ENCODE measurements around the gene C1orf226. TPM values are rescaled to one million over a fixed set of nuclear protein-coding genes. Genes with fewer than 3 reads are reported as not detected.

The C1orf226 gene
- total and polyA plus RNA-seq, 10 of the 15 experiments (the other 5 are each of a cell fraction or from before 2014, with no cell fraction given): not detected

DNA sequence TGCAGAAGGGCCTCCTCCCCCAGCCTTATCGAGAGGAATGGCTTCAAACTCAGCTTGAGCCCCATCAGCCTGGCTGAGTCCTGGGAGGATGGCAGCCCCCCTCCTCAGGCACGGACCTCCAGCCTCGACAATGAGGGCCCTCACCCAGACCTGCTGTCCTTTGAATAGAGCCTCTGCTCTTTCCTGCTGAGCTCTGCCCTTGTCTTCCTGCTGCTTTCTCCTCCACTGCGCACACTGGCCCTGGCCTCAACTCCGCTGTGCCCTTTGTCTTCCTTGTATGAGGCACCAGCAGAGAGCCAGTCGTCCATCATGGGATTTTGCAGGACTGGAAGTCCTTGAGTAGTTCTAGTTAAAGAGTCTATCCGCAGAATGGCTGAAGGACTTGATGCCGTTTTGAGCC, 2.0 kb downstream of the C1orf226 start:
- SMC1A ChIA-PET (ENCODE audit: uncharacterized antibody, unreplicated experiment): no interaction called here
- CTCF ChIA-PET: no interaction called here
- H4K20me1 ChIP-seq (ENCODE audit: control insufficient read depth, insufficient read depth): no peaks in the 10 kb centered on the region
- no peak for DNase-seq (ENCODE audit: low read depth, low spot score)
- RAD21 ChIA-PET (ENCODE audit: unreplicated experiment): no interaction called here
- H3K4me2 ChIP-seq (ENCODE audit: control insufficient read depth, insufficient read depth): no peak overlapping the region
- in situ Hi-C loops (cut with MboI) (no loop called here), intact Hi-C loops (cut with micrococcal nuclease; ENCODE audit: unreplicated experiment) (no loop called here)
- H2AFZ ChIP-seq (ENCODE audit: control insufficient read depth, low read depth, low read length): no peak overlapping the region
- no peaks in the 10 kb centered on the region for H3K4me1 ChIP-seq (ENCODE audit: control insufficient read depth, insufficient read depth, low read length)
- BruUV-seq (replicated peaks): no TSS peak
- H3K27me3 ChIP-seq (replicated peaks in 1 of 2; ENCODE audit: control insufficient read depth in 2 of 2, insufficient read depth in 2 of 2, low read length in 1 of 2): no peaks in the 10 kb centered on the region
- H3K27ac ChIP-seq (ENCODE audit: control insufficient read depth, insufficient read depth): no peak overlapping the region
- H3K9me3 ChIP-seq (replicated peaks; ENCODE audit: control insufficient read depth, insufficient read depth, low read length): no peaks in the 10 kb centered on the region
- H3K79me2 ChIP-seq (ENCODE audit: control insufficient read depth, insufficient read depth, low read length): no peaks in the 10 kb centered on the region
- no peak for FAIRE-seq
- 46% methylated on average over 8 of the region's 8 CpGs for WGBS (ENCODE audit: insufficient coverage, insufficient replicate concordance, low lambda C conversion rate, missing lambda C conversion rate)
- H3K4me3 ChIP-seq: no peak overlapping the region
- no peaks in the 10 kb centered on the region for H3K36me3 ChIP-seq (ENCODE audit: control insufficient read depth in 2 of 2, insufficient read depth in 2 of 2, low read length in 1 of 2)
- ATAC-seq: no peak
- no peak overlapping the region for H3K9ac ChIP-seq (ENCODE audit: control insufficient read depth, insufficient read depth, low read length)
- POLR2A ChIA-PET: no interaction called here
- TF ChIP-seq MTA3 (IDR thresholded peaks at IDR 0.05; ENCODE audit: borderline replicate concordance, low read length) (no peak), ZBED1 (IDR thresholded peaks at IDR 0.05; ENCODE audit: borderline replicate concordance) (no peak), PAX8 (IDR thresholded peaks at IDR 0.05) (no peak), ZNF592 (IDR thresholded peaks at IDR 0.05) (no peak), TCF12 (IDR thresholded peaks at IDR 0.05; ENCODE audit: low read depth, low read length) (no peak), CREM (IDR thresholded peaks at IDR 0.05; ENCODE audit: low read depth) (no peak), HDAC6 (IDR thresholded peaks at IDR 0.05; ENCODE audit: unreplicated experiment) (no peak), EED (IDR thresholded peaks at IDR 0.05; ENCODE audit: low read depth) (no peak), ZBTB33 (IDR thresholded peaks at IDR 0.05) (no peak), BCLAF1 (IDR thresholded peaks at IDR 0.05) (no peak), YBX1 (IDR thresholded peaks at IDR 0.05) (no peak)
- TF ChIP-seq, protein P1, sequence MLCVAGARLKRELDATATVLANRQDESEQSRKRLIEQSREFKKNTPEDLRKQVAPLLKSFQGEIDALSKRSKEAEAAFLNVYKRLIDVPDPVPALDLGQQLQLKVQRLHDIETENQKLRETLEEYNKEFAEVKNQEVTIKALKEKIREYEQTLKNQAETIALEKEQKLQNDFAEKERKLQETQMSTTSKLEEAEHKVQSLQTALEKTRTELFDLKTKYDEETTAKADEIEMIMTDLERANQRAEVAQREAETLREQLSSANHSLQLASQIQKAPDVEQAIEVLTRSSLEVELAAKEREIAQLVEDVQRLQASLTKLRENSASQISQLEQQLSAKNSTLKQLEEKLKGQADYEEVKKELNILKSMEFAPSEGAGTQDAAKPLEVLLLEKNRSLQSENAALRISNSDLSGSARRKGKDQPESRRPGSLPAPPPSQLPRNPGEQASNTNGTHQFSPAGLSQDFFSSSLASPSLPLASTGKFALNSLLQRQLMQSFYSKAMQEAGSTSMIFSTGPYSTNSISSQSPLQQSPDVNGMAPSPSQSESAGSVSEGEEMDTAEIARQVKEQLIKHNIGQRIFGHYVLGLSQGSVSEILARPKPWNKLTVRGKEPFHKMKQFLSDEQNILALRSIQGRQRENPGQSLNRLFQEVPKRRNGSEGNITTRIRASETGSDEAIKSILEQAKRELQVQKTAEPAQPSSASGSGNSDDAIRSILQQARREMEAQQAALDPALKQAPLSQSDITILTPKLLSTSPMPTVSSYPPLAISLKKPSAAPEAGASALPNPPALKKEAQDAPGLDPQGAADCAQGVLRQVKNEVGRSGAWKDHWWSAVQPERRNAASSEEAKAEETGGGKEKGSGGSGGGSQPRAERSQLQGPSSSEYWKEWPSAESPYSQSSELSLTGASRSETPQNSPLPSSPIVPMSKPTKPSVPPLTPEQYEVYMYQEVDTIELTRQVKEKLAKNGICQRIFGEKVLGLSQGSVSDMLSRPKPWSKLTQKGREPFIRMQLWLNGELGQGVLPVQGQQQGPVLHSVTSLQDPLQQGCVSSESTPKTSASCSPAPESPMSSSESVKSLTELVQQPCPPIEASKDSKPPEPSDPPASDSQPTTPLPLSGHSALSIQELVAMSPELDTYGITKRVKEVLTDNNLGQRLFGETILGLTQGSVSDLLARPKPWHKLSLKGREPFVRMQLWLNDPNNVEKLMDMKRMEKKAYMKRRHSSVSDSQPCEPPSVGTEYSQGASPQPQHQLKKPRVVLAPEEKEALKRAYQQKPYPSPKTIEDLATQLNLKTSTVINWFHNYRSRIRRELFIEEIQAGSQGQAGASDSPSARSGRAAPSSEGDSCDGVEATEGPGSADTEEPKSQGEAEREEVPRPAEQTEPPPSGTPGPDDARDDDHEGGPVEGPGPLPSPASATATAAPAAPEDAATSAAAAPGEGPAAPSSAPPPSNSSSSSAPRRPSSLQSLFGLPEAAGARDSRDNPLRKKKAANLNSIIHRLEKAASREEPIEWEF (IDR thresholded peaks at IDR 0.05; ENCODE audit: insufficient replicate concordance, low read depth, low read length): no peak
